GM12878 (cell line): ENCODE data around the gene TPGS1. TPM values are rescaled to one million over a fixed set of nuclear protein-coding genes. Genes with fewer than 3 reads are reported as not detected.

Source experiments
- ATAC-seq: fragments of 200-7000 bp; cut with Tn5 transposase; 3 replicates; pipeline ENCODE4 v1.9.1; 2020; ENCODE audit warnings: mild to moderate bottlenecking, moderate library complexity
- BruUV-seq: library from RNA; stranded (reverse); fragments of 400-500 nt; replicated peaks from 2 replicates; lab custom pipeline; 2021; lab: Mats Ljungman, UMichigan
- CTCF ChIA-PET: fragments of 300-600 bp; sonication (Branson Sonifier 250); formaldehyde crosslinking; extraction: SDS; loops from one replicate; lab custom pipeline; 2021; ENCODE audit warnings: inconsistent platforms; lab: Yijun Ruan, JAX
- POLR2A ChIA-PET: fragments of 350-600 bp; formaldehyde crosslinking; extraction: SDS; loops from one replicate; lab custom pipeline; 2021; ENCODE audit warnings: inconsistent platforms; lab: Charles Lee
- RAD21 ChIA-PET: fragments of 300-600 bp; sonication (Branson Sonifier 250); formaldehyde crosslinking; loops from one replicate; lab custom pipeline; 2023; ENCODE audit warnings: antibody characterized with exemption; ENCODE audit not compliant: unreplicated experiment; lab: Charles Lee
- SMC1A ChIA-PET: fragments of 300-600 bp; sonication (Branson Sonifier 250); formaldehyde crosslinking; loops from one replicate; lab custom pipeline; 2023; ENCODE audit not compliant: unreplicated experiment, uncharacterized antibody; lab: Charles Lee
- DNase-seq: peaks from one replicate; pipeline ENCODE4 v3.0.0-alpha.2; 2011; ENCODE audit warnings: low read depth, low spot score
- FAIRE-seq: peaks from 3 replicates; lab custom pipeline; 2011; peaks lifted over from hg19 to GRCh38; lab: Jason Lieb, UNC
- H2AFZ ChIP-seq: 2 replicates; pipeline ENCODE4 v1.6.0; 2011; ENCODE audit warnings: low read depth, low read length, control low read depth; ENCODE audit not compliant: control insufficient read depth
- H3K27ac ChIP-seq: 2 replicates; pipeline ENCODE4 v1.5.1; 2011; ENCODE audit warnings: control low read depth; ENCODE audit not compliant: control insufficient read depth, insufficient read depth
- H3K27me3 ChIP-seq, 2 experiments: replicated peaks in 1 of 2; 2 replicates each; pipeline versions ENCODE4 v1.6.0 to v1.6.1; 2011; ENCODE audit warnings: low read length in 1 of 2; ENCODE audit not compliant: control insufficient read depth in 2 of 2, insufficient read depth in 2 of 2
- H3K36me3 ChIP-seq, 2 experiments: 2 replicates each; pipeline ENCODE4 v1.5.1; 2011; ENCODE audit warnings: low read length in 1 of 2; ENCODE audit not compliant: control insufficient read depth in 2 of 2, insufficient read depth in 2 of 2
- H3K4me1 ChIP-seq: 2 replicates; pipeline ENCODE4 v1.6.1; 2011; ENCODE audit warnings: mild to moderate bottlenecking, low read length, moderate library complexity, mixed read lengths; ENCODE audit not compliant: control insufficient read depth, insufficient read depth
- H3K4me2 ChIP-seq: 2 replicates; pipeline ENCODE4 v1.6.0; 2011; ENCODE audit warnings: control low read depth; ENCODE audit not compliant: control insufficient read depth, insufficient read depth
- H3K4me3 ChIP-seq: fragments of 200-600 bp; sonication (generic); 2 replicates; pipeline ENCODE4 v1.5.1; 2016
- H3K79me2 ChIP-seq: 2 replicates; pipeline ENCODE4 v1.6.0; 2011; ENCODE audit warnings: low read length; ENCODE audit not compliant: control insufficient read depth, insufficient read depth
- H3K9ac ChIP-seq: 2 replicates; pipeline ENCODE4 v1.8.0; 2011; ENCODE audit warnings: low read length, control low read depth, mixed read lengths; ENCODE audit not compliant: control insufficient read depth, insufficient read depth
- H3K9me3 ChIP-seq: replicated peaks from 3 replicates; pipeline ENCODE4 v1.5.1; 2011; ENCODE audit warnings: mild to moderate bottlenecking, low read length; ENCODE audit not compliant: control insufficient read depth, insufficient read depth
- H4K20me1 ChIP-seq: 2 replicates; pipeline ENCODE4 v1.6.0; 2011; ENCODE audit not compliant: control insufficient read depth, insufficient read depth
- BCL3 ChIP-seq: IDR thresholded peaks from 2 replicates; pipeline ENCODE4 v1.6.1; 2011; ENCODE audit warnings: borderline replicate concordance, low read depth, mild to moderate bottlenecking, moderate library complexity, low read length; ENCODE audit not compliant: insufficient read depth, poor library complexity, severe bottlenecking
- E4F1 ChIP-seq: fragments of 450-650 bp; IDR thresholded peaks from 2 replicates; pipeline ENCODE4 v1.6.1; 2018; ENCODE audit warnings: borderline replicate concordance, mild to moderate bottlenecking; ENCODE audit not compliant: partially characterized antibody
- RUNX3 ChIP-seq: IDR thresholded peaks from 2 replicates; pipeline ENCODE4 v1.6.1; 2012; ENCODE audit warnings: low read length, inconsistent platforms
- SMC3 ChIP-seq: IDR thresholded peaks from 2 replicates; pipeline ENCODE4 v1.6.1; 2011; ENCODE audit warnings: low read length, improper control_type of control experiment, borderline replicate concordance
- STAT3 ChIP-seq: IDR thresholded peaks from 2 replicates; pipeline ENCODE4 v1.6.1; 2011; ENCODE audit warnings: low read depth, low read length, improper control_type of control experiment
- SUZ12 ChIP-seq: fragments of 200-600 bp; sonication (generic); IDR thresholded peaks from one replicate; pipeline ENCODE4 v1.6.1; 2018; ENCODE audit warnings: antibody characterized with exemption, mild to moderate bottlenecking; ENCODE audit not compliant: unreplicated experiment
- YY1 ChIP-seq: IDR thresholded peaks from 2 replicates; pipeline ENCODE4 v1.6.1; 2011; ENCODE audit warnings: low read depth, mild to moderate bottlenecking, low read length
- ZNF622 ChIP-seq: fragments of 450-650 bp; IDR thresholded peaks from 2 replicates; pipeline ENCODE4 v1.6.1; 2017; ENCODE audit warnings: mild to moderate bottlenecking, inconsistent platforms
- WGBS: methylation state at CpG from one replicate; pipeline ENCODE4 v1.1.6; 2016; ENCODE audit warnings: low lambda C conversion rate; ENCODE audit not compliant: insufficient replicate concordance, insufficient coverage; ENCODE audit errors: missing lambda C conversion rate; 5-methylcytosine and 5-hydroxymethylcytosine counted together
- in situ Hi-C: fragments of 300-500 bp; cut with MboI; formaldehyde crosslinking; loops from 9 replicates; pipeline ENCODE4 v1.14.3; 2018; ENCODE audit warnings: mixed read lengths
- intact Hi-C: fragments of 100-400 bp; cut with micrococcal nuclease; formaldehyde crosslinking; loops from one replicate; pipeline ENCODE4 v1.14.2; 2022; ENCODE audit not compliant: unreplicated experiment
- polyA plus RNA-seq, 11 experiments: library from polyadenylated mRNA; depleted of rRNA in 4 of 11; unstranded in 6 of 11; stranded (reverse) in 5 of 11; fragments of >200 nt; fragmentation: Nextera tagmentation in 4 of 11; fragmentation: Illumina TruSeq in 1 of 11; extraction: Ambion mirVana in 4 of 11; extraction: Trizol in 1 of 11; gene quantifications; 1 replicate in 1 of 11; 2 replicates in 10 of 11; pipeline versions ENCODE4 v1.2.1 to v1.2.3, GENCODE V29; 2011 to 2016; ENCODE audit warnings: inconsistent platforms in 2 of 11, missing spikeins in 2 of 11, low read depth in 1 of 11
- total RNA-seq, 4 experiments: library from RNA; depleted of rRNA in 3 of 4; stranded (reverse); fragments of >200 nt in 3 of 4; fragmentation: Illumina TruSeq in 1 of 4; extraction: Trizol in 1 of 4; gene quantifications; 2 replicates each; pipeline versions ENCODE4 v1.2.1 to v1.2.3, GENCODE V29; 2013 to 2021
- TF ChIP-seq, protein P1 (sequence below): IDR thresholded peaks from 2 replicates; pipeline ENCODE4 v1.6.1; 2012; ENCODE audit warnings: low read length, inconsistent platforms
- TF ChIP-seq, protein P2 (sequence below): fragments of 450-650 bp; IDR thresholded peaks from 2 replicates; pipeline ENCODE4 v1.6.1; 2017; ENCODE audit warnings: mild to moderate bottlenecking
- TF ChIP-seq, protein P3 (sequence below): fragments of 450-650 bp; IDR thresholded peaks from 2 replicates; pipeline ENCODE4 v1.6.1; 2017; ENCODE audit warnings: mild to moderate bottlenecking, low read depth, inconsistent platforms; ENCODE audit not compliant: poor library complexity, severe bottlenecking
- TF ChIP-seq, protein P4 (sequence below): fragments of 450-650 bp; IDR thresholded peaks from 2 replicates; pipeline ENCODE4 v1.6.1; 2016; ENCODE audit warnings: mild to moderate bottlenecking

Gene TPGS1
- total and polyA plus RNA-seq, 10 of the 15 experiments (the other 5 are each of a cell fraction or from before 2014, with no cell fraction given), result 0.24 to 24.7 (median 7.7) TPM; not detected in 2

- Histone ChIP-seq H4K20me1 (no peaks in the 10 kb centered on the region; the same call in 1 of the 2 replicates), H3K27me3 (no peaks in the 10 kb centered on the region), H3K27ac (no peak overlapping the region), H3K36me3 (no peaks in the 10 kb centered on the region; a peak in 2 of 4 replicates), H3K79me2 (no peaks in the 10 kb centered on the region), H3K4me2 (no peak overlapping the region), H3K4me1 (no peaks in the 10 kb centered on the region), H3K9me3 (no peaks in the 10 kb centered on the region), H2AFZ (no peak overlapping the region), H3K4me3 (no peak overlapping the region), H3K9ac (no peak overlapping the region)
- DNase-seq, result no peak
- in situ Hi-C loops, result no loop called here
- BruUV-seq, result no TSS peak
- WGBS, result 76% methylated on average over 30 of the region's 34 CpGs
- ChIA-PET RAD21 (no interaction called here), CTCF (interaction anchor here (1.3 kb wide), 1 partner anchor 10 kb away, joined by 4 read pairs; no protein-coding TSS in a partner anchor), SMC1A (no interaction called here), POLR2A (no interaction called here)
- intact Hi-C loops, result no loop called here
- no peak for FAIRE-seq
- ATAC-seq, result no peak
- TF ChIP-seq, protein P1, sequence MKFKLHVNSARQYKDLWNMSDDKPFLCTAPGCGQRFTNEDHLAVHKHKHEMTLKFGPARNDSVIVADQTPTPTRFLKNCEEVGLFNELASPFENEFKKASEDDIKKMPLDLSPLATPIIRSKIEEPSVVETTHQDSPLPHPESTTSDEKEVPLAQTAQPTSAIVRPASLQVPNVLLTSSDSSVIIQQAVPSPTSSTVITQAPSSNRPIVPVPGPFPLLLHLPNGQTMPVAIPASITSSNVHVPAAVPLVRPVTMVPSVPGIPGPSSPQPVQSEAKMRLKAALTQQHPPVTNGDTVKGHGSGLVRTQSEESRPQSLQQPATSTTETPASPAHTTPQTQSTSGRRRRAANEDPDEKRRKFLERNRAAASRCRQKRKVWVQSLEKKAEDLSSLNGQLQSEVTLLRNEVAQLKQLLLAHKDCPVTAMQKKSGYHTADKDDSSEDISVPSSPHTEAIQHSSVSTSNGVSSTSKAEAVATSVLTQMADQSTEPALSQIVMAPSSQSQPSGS, result no peak
- TF ChIP-seq SUZ12 (no peak), E4F1 (no peak), BCL3 (no peak), ZNF622 (no peak), RUNX3 (no peak), YY1 (no peak), SMC3 (no peak), STAT3 (no peak)
- TF ChIP-seq, protein P2, sequence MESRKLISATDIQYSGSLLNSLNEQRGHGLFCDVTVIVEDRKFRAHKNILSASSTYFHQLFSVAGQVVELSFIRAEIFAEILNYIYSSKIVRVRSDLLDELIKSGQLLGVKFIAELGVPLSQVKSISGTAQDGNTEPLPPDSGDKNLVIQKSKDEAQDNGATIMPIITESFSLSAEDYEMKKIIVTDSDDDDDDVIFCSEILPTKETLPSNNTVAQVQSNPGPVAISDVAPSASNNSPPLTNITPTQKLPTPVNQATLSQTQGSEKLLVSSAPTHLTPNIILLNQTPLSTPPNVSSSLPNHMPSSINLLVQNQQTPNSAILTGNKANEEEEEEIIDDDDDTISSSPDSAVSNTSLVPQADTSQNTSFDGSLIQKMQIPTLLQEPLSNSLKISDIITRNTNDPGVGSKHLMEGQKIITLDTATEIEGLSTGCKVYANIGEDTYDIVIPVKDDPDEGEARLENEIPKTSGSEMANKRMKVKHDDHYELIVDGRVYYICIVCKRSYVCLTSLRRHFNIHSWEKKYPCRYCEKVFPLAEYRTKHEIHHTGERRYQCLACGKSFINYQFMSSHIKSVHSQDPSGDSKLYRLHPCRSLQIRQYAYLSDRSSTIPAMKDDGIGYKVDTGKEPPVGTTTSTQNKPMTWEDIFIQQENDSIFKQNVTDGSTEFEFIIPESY, result no peak
- TF ChIP-seq, protein P3, sequence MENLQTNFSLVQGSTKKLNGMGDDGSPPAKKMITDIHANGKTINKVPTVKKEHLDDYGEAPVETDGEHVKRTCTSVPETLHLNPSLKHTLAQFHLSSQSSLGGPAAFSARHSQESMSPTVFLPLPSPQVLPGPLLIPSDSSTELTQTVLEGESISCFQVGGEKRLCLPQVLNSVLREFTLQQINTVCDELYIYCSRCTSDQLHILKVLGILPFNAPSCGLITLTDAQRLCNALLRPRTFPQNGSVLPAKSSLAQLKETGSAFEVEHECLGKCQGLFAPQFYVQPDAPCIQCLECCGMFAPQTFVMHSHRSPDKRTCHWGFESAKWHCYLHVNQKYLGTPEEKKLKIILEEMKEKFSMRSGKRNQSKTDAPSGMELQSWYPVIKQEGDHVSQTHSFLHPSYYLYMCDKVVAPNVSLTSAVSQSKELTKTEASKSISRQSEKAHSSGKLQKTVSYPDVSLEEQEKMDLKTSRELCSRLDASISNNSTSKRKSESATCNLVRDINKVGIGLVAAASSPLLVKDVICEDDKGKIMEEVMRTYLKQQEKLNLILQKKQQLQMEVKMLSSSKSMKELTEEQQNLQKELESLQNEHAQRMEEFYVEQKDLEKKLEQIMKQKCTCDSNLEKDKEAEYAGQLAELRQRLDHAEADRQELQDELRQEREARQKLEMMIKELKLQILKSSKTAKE, result no peak
- TF ChIP-seq, protein P4, sequence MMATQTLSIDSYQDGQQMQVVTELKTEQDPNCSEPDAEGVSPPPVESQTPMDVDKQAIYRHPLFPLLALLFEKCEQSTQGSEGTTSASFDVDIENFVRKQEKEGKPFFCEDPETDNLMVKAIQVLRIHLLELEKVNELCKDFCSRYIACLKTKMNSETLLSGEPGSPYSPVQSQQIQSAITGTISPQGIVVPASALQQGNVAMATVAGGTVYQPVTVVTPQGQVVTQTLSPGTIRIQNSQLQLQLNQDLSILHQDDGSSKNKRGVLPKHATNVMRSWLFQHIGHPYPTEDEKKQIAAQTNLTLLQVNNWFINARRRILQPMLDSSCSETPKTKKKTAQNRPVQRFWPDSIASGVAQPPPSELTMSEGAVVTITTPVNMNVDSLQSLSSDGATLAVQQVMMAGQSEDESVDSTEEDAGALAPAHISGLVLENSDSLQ, result no peak
Measured at GRCh38 chr19:542173-542866, 35.0 kb downstream of the TPGS1 start.
